Activated naive CD4-positive, alpha-beta T cell treated with anti-CD3 and anti-CD28 coated beads, Interleukin-2, amount 50 U/mL, for 24 hours (primary cell): ENCODE measurements around the gene USP31.

Experiments used
- H3K27ac Mint-ChIP-seq: one replicate; pipeline ENCODE4 v1.8.0; 2021; ENCODE audit warnings: mild to moderate bottlenecking, mixed read lengths
- H3K27me3 Mint-ChIP-seq: one replicate; pipeline ENCODE4 v1.8.0; 2021; ENCODE audit warnings: mixed read lengths
- H3K36me3 Mint-ChIP-seq: one replicate; pipeline ENCODE4 v1.8.0; 2021; ENCODE audit warnings: mixed read lengths
- H3K4me1 Mint-ChIP-seq: one replicate; pipeline ENCODE4 v1.8.0; 2021; ENCODE audit warnings: mixed read lengths
- H3K4me3 Mint-ChIP-seq: one replicate; pipeline ENCODE4 v1.8.0; 2021; ENCODE audit warnings: mild to moderate bottlenecking, mixed read lengths
- H3K9me3 Mint-ChIP-seq: one replicate; pipeline ENCODE4 v1.8.0; 2021; ENCODE audit warnings: mixed read lengths

USP31 gene

DNA sequence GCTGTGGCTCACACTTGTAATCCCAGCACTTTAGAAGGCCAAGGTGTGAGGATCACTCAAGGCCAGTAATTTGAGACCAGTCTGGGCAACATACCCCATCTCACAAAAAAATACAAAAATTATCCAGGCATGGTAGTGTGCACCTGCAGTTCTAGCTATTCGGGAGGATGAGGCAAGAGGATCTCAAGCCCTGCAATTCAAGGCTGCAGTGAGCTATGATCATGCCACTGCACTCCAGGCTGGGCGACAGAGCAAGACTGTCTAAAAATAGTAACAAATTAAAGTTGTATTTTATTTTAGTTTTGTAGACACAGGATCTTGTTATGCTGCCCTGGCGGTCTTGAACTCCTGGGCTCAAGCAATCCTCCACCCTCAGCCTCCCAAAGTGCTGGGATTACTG is 18.2 kb downstream of the USP31 start:
- H3K36me3 Mint-ChIP-seq = peaks cover 10% of the 10 kb centered on the region
- no peaks in the 10 kb centered on the region for H3K27me3 Mint-ChIP-seq
- no peak overlapping the region for H3K4me3 Mint-ChIP-seq
- peaks cover 5% of the 10 kb centered on the region for H3K9me3 Mint-ChIP-seq
- H3K27ac Mint-ChIP-seq = no peak overlapping the region
- H3K4me1 Mint-ChIP-seq = peaks cover 12% of the 10 kb centered on the region

- Mint-ChIP-seq H3K27me3 (no peaks in the 10 kb centered on the region), H3K4me1 (peaks cover 12% of the 10 kb centered on the region), H3K9me3 (no peaks in the 10 kb centered on the region), H3K27ac (no peak overlapping the region), H3K36me3 (peaks cover 4% of the 10 kb centered on the region), H3K4me3 (no peak overlapping the region)
Measured at GRCh38 chr16:23129686-23130085, 19.6 kb downstream of the USP31 start.

DNA sequence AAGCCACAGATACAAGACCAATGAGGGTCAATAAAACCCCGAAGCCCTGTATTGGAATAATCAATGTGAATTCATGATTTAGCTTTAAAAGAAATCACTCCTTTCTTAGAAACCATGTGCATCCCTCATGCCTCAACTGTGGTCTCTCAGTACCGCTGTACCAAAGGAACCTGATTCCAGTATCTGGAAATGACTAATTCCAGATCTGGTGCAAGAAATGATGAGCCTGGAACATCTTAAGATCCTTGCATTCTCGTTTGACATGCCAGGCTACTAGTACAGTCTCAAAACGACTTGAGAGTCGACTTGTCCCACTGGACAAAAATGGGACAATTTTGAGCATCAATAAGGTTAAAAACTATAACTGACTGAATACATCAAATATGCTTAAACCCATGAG is 21.2 kb downstream of the USP31 start:
- no peaks in the 10 kb centered on the region for H3K36me3 Mint-ChIP-seq
- no peak overlapping the region for H3K27ac Mint-ChIP-seq
- no peak overlapping the region for H3K4me3 Mint-ChIP-seq
- H3K4me1 Mint-ChIP-seq = peaks cover 10% of the 10 kb centered on the region
- no peaks in the 10 kb centered on the region for H3K27me3 Mint-ChIP-seq
- H3K9me3 Mint-ChIP-seq = no peaks in the 10 kb centered on the region

GRCh38 chr16:23125277-23125676 is 24.0 kb downstream of the USP31 start:
- H3K4me3 Mint-ChIP-seq = no peak overlapping the region
- H3K4me1 Mint-ChIP-seq = peaks cover 16% of the 10 kb centered on the region
- no peak overlapping the region for H3K27ac Mint-ChIP-seq
- H3K27me3 Mint-ChIP-seq = no peaks in the 10 kb centered on the region
- H3K9me3 Mint-ChIP-seq = no peaks in the 10 kb centered on the region
- H3K36me3 Mint-ChIP-seq = no peaks in the 10 kb centered on the region

- no peak overlapping the region for H3K4me3 Mint-ChIP-seq
- no peaks in the 10 kb centered on the region for H3K36me3 Mint-ChIP-seq
- no peak overlapping the region for H3K27ac Mint-ChIP-seq
- H3K4me1 Mint-ChIP-seq = peaks cover 16% of the 10 kb centered on the region
- H3K9me3 Mint-ChIP-seq = no peaks in the 10 kb centered on the region
- H3K27me3 Mint-ChIP-seq = no peaks in the 10 kb centered on the region
Measured at GRCh38 chr16:23124315-23124714, 24.9 kb downstream of the USP31 start.

DNA sequence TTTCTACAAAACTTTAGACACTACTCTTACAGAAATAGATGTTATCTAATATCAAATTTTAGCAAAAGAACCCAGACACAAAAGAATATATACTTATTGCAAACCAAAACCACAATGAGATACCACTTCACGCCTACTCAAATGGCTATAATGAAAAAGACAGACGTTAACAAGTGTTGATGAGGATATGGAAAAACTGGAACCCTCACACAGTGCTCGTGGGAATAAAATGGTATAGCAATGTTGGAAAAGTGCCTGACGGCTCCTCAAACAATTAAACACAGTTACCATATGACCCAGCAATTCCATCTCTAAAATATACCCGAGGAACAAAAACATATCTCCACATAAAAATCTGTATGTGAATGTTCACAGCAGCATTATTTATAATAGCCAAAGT is 27.1 kb downstream of the USP31 start:
- Mint-ChIP-seq H3K4me3 (no peak overlapping the region), H3K27ac (no peak overlapping the region), H3K36me3 (no peaks in the 10 kb centered on the region), H3K27me3 (no peaks in the 10 kb centered on the region), H3K4me1 (peaks cover 16% of the 10 kb centered on the region), H3K9me3 (no peaks in the 10 kb centered on the region)

GRCh38 chr16:23121024-23121423 is 28.2 kb downstream of the USP31 start:
- Mint-ChIP-seq H3K9me3 (no peaks in the 10 kb centered on the region), H3K36me3 (no peaks in the 10 kb centered on the region), H3K4me3 (no peak overlapping the region), H3K27me3 (no peaks in the 10 kb centered on the region), H3K27ac (no peak overlapping the region), H3K4me1 (peaks cover 16% of the 10 kb centered on the region)

- H3K36me3 Mint-ChIP-seq = no peaks in the 10 kb centered on the region
- peaks cover 16% of the 10 kb centered on the region for H3K4me1 Mint-ChIP-seq
- no peak overlapping the region for H3K4me3 Mint-ChIP-seq
- no peaks in the 10 kb centered on the region for H3K9me3 Mint-ChIP-seq
- no peaks in the 10 kb centered on the region for H3K27me3 Mint-ChIP-seq
- H3K27ac Mint-ChIP-seq = no peak overlapping the region
Measured at GRCh38 chr16:23120562-23120961, 28.7 kb downstream of the USP31 start.

- H3K27me3 Mint-ChIP-seq = no peaks in the 10 kb centered on the region
- H3K4me3 Mint-ChIP-seq = no peak overlapping the region
- peaks cover 16% of the 10 kb centered on the region for H3K4me1 Mint-ChIP-seq
- peaks cover 3% of the 10 kb centered on the region for H3K36me3 Mint-ChIP-seq
- no peaks in the 10 kb centered on the region for H3K9me3 Mint-ChIP-seq
- H3K27ac Mint-ChIP-seq = no peak overlapping the region
Measured at GRCh38 chr16:23119570-23119969, 29.7 kb downstream of the USP31 start.

GRCh38 chr16:23114131-23114904 is 34.9 kb downstream of the USP31 start:
- H3K27me3 Mint-ChIP-seq = no peaks in the 10 kb centered on the region
- H3K4me1 Mint-ChIP-seq = no peaks in the 10 kb centered on the region
- no peaks in the 10 kb centered on the region for H3K9me3 Mint-ChIP-seq
- no peak overlapping the region for H3K4me3 Mint-ChIP-seq
- H3K27ac Mint-ChIP-seq = no peak overlapping the region
- peaks cover 12% of the 10 kb centered on the region for H3K36me3 Mint-ChIP-seq

GRCh38 chr16:23113185-23113584 is 36.1 kb downstream of the USP31 start:
- H3K27me3 Mint-ChIP-seq = no peaks in the 10 kb centered on the region
- no peak overlapping the region for H3K27ac Mint-ChIP-seq
- H3K36me3 Mint-ChIP-seq = peaks cover 14% of the 10 kb centered on the region
- no peaks in the 10 kb centered on the region for H3K9me3 Mint-ChIP-seq
- no peak overlapping the region for H3K4me3 Mint-ChIP-seq
- H3K4me1 Mint-ChIP-seq = no peaks in the 10 kb centered on the region

GRCh38 chr16:23110257-23110899 is 38.9 kb downstream of the USP31 start:
- no peaks in the 10 kb centered on the region for H3K27me3 Mint-ChIP-seq

DNA sequence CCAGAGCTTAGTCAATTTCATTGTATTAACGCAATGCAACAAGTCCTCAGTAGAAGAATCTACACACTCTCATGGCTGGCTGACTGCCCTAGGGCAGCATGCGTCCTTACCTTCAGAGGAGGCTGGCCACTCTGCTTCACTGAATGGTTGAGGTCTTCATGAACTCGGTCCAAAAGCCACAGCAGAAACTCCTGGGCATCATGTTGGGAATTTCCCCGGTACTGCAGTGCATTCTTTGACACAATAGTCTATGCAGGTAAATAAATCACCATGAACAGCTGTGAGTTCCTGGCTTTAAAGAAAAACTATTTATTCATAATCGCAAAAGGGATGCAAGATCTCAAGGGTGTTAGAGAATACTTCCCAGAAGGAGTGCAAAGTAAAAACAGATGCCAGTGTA is 41.3 kb downstream of the USP31 start:
- H3K4me1 Mint-ChIP-seq = no peaks in the 10 kb centered on the region
- peaks cover 20% of the 10 kb centered on the region for H3K36me3 Mint-ChIP-seq
- no peak overlapping the region for H3K4me3 Mint-ChIP-seq
- no peak overlapping the region for H3K27ac Mint-ChIP-seq
- no peaks in the 10 kb centered on the region for H3K9me3 Mint-ChIP-seq
- H3K27me3 Mint-ChIP-seq = no peaks in the 10 kb centered on the region

More at GRCh38 chr16:23110257-23110899, 38.9 kb downstream of the USP31 start:
- no peaks in the 10 kb centered on the region for H3K4me1 Mint-ChIP-seq
- no peaks in the 10 kb centered on the region for H3K9me3 Mint-ChIP-seq
- H3K36me3 Mint-ChIP-seq = peaks cover 20% of the 10 kb centered on the region
- no peak overlapping the region for H3K27ac Mint-ChIP-seq
- H3K4me3 Mint-ChIP-seq = no peak overlapping the region

- no peaks in the 10 kb centered on the region for H3K27me3 Mint-ChIP-seq
- H3K9me3 Mint-ChIP-seq = no peaks in the 10 kb centered on the region
- no peak overlapping the region for H3K27ac Mint-ChIP-seq
- H3K36me3 Mint-ChIP-seq = peaks cover 20% of the 10 kb centered on the region
- no peaks in the 10 kb centered on the region for H3K4me1 Mint-ChIP-seq
- H3K4me3 Mint-ChIP-seq = no peak overlapping the region
Measured at GRCh38 chr16:23107117-23107516, 42.1 kb downstream of the USP31 start.

GRCh38 chr16:23105309-23105708 is 43.9 kb downstream of the USP31 start:
- no peaks in the 10 kb centered on the region for H3K27me3 Mint-ChIP-seq
- H3K9me3 Mint-ChIP-seq = no peaks in the 10 kb centered on the region
- no peaks in the 10 kb centered on the region for H3K4me1 Mint-ChIP-seq

GRCh38 chr16:23104032-23104955 is 45.0 kb downstream of the USP31 start:
- no peak overlapping the region for H3K4me3 Mint-ChIP-seq
- no peak overlapping the region for H3K27ac Mint-ChIP-seq
- H3K36me3 Mint-ChIP-seq = peaks cover 22% of the 10 kb centered on the region
- no peaks in the 10 kb centered on the region for H3K27me3 Mint-ChIP-seq
- H3K4me1 Mint-ChIP-seq = no peaks in the 10 kb centered on the region
- no peaks in the 10 kb centered on the region for H3K9me3 Mint-ChIP-seq

More at GRCh38 chr16:23105309-23105708, 43.9 kb downstream of the USP31 start:
- Mint-ChIP-seq H3K27ac (no peak overlapping the region), H3K36me3 (peaks cover 19% of the 10 kb centered on the region), H3K4me3 (no peak overlapping the region)
